Calu3 (cell line): Measurements from ENCODE around the gene TXN. TPM values are rescaled to one million over a fixed set of nuclear protein-coding genes. Genes with fewer than 3 reads are reported as not detected.
A peak's percentile ranks its signal among the peaks of the same experiment; 100 is the strongest.

Experiments
- Bru-seq: library from RNA; stranded (reverse); fragments of 400-500 nt; gene quantifications from one replicate; lab custom pipeline; 2021; lab: Mats Ljungman, UMichigan
- BruChase-seq, 2 experiments: library from RNA; stranded (reverse); fragments of 400-500 nt; gene quantifications; one replicate each; lab custom pipeline; 2021; lab: Mats Ljungman, UMichigan
- BruUV-seq: library from RNA; stranded (reverse); fragments of 400-500 nt; replicated peaks from 2 replicates; lab custom pipeline; 2021; lab: Mats Ljungman, UMichigan
- CTCF ChIA-PET: fragments of 300-600 bp; sonication (Branson Sonifier 250); formaldehyde crosslinking; loops from one replicate; lab custom pipeline; 2022; ENCODE audit warnings: antibody characterized with exemption; lab: Charles Lee
- DNase-seq: peaks from one replicate; pipeline ENCODE4 v3.0.0; 2022
- H3K27ac Mint-ChIP-seq: one replicate; pipeline ENCODE4 v1.8.0; 2022; ENCODE audit warnings: mixed read lengths; ENCODE audit not compliant: unreplicated experiment
- H3K27me3 Mint-ChIP-seq: one replicate; pipeline ENCODE4 v1.8.0; 2022; ENCODE audit warnings: mixed read lengths; ENCODE audit not compliant: unreplicated experiment
- H3K36me3 Mint-ChIP-seq: one replicate; pipeline ENCODE4 v1.8.0; 2022; ENCODE audit warnings: mild to moderate bottlenecking, moderate library complexity, mixed read lengths; ENCODE audit not compliant: insufficient read depth, unreplicated experiment
- H3K4me1 Mint-ChIP-seq: one replicate; pipeline ENCODE4 v1.8.0; 2022; ENCODE audit warnings: mild to moderate bottlenecking, low read depth, mixed read lengths; ENCODE audit not compliant: unreplicated experiment
- H3K4me3 Mint-ChIP-seq: one replicate; pipeline ENCODE4 v1.8.0; 2022; ENCODE audit warnings: mild to moderate bottlenecking, low read depth, moderate library complexity, mixed read lengths; ENCODE audit not compliant: unreplicated experiment
- H3K9me3 Mint-ChIP-seq: one replicate; pipeline ENCODE4 v1.8.0; 2022; ENCODE audit warnings: low read depth, mixed read lengths; ENCODE audit not compliant: unreplicated experiment
- CTCF ChIP-seq: fragments of 200-600 bp; IDR thresholded peaks from one replicate; pipeline ENCODE4 v1.8.0; 2022; ENCODE audit warnings: antibody characterized with exemption; ENCODE audit not compliant: unreplicated experiment
- intact Hi-C: fragments of 100-400 bp; cut with micrococcal nuclease; formaldehyde crosslinking; loops from one replicate; pipeline ENCODE4 v1.10.0; 2022; ENCODE audit not compliant: unreplicated experiment
- long read RNA-seq: library from polyadenylated mRNA; stranded (forward); transcript quantifications from one replicate; pipeline ENCODE4 v2.0.0, GENCODE V29; 2022
- total RNA-seq: library from RNA; stranded (reverse); gene quantifications from 2 replicates; pipeline ENCODE4 v1.2.3, GENCODE V29; 2022

The TXN gene
- total RNA-seq (278 and 286 TPM in 2 replicates), Bru-seq, nascent RNA (percentile 95 among the genes with signal in this experiment), BruChase-seq, experiment 1, labeled RNA remaining after a 6-hour chase (percentile 90 among the genes with signal in this experiment), BruChase-seq, experiment 2, labeled RNA remaining after a 2-hour chase (percentile 79 among the genes with signal in this experiment)
- long read RNA-seq, transcript TXN-202 (5 exons, 869 nt): major isoform, 593 of 651 reads
- long read RNA-seq, partial matches to known transcripts: 49 of 651 reads
- long read RNA-seq, other reads (novel, unspliced or antisense): 5 of 651 reads

GRCh38 chr9:110256380-110257096 lies at the start of gene TXN:
TSS of gene TXN (minus strand) at chr9:110256507. CDS start at chr9:110256435, 72 bp downstream.
- Mint-ChIP-seq H3K27ac (peak within 1 kb of the TSS; percentile 99), H3K27me3 (no peaks in the 10 kb centered on the region), H3K4me3 (peak within 1 kb of the TSS; percentile 96), H3K4me1 (peaks cover 47% of the 10 kb centered on the region), H3K36me3 (peaks cover 32% of the 10 kb centered on the region), H3K9me3 (no peaks in the 10 kb centered on the region)
- no TSS peak for BruUV-seq
- intact Hi-C loops: loop anchor here (10.0 kb wide), 1 partner anchor 168 kb away; no protein-coding TSS in a partner anchor
- TF ChIP-seq CTCF: no peak
- DNase-seq: peak; percentile 89
- CTCF ChIA-PET: interaction anchor here (0.6 to 1.1 kb wide), 4 partner anchors 27 to 272 kb away, joined by 3 to 5 read pairs (median 4); no protein-coding TSS in a partner anchor

GRCh38 chr9:110303133-110303532 lies 46.8 kb upstream of the TXN start:
- Mint-ChIP-seq H3K9me3 (no peaks in the 10 kb centered on the region), H3K36me3 (no peaks in the 10 kb centered on the region), H3K27ac (no peak overlapping the region), H3K4me1 (no peaks in the 10 kb centered on the region), H3K4me3 (no peak overlapping the region), H3K27me3 (no peaks in the 10 kb centered on the region)
- no peak for DNase-seq
- no TSS peak for BruUV-seq
- intact Hi-C loops: no loop called here
- CTCF ChIA-PET: no interaction called here
- no peak for TF ChIP-seq CTCF

GRCh38 chr9:110298043-110298605 lies 41.8 kb upstream of the TXN start:
- no peaks in the 10 kb centered on the region for H3K27me3 Mint-ChIP-seq
- TF ChIP-seq CTCF: no peak
- H3K36me3 Mint-ChIP-seq: no peaks in the 10 kb centered on the region
- no peaks in the 10 kb centered on the region for H3K9me3 Mint-ChIP-seq
- DNase-seq: no peak
- CTCF ChIA-PET: no interaction called here
- BruUV-seq: no TSS peak
- no peak overlapping the region for H3K4me3 Mint-ChIP-seq
- H3K27ac Mint-ChIP-seq: no peak overlapping the region
- no peaks in the 10 kb centered on the region for H3K4me1 Mint-ChIP-seq
- intact Hi-C loops: no loop called here

- H3K27ac Mint-ChIP-seq: no peak overlapping the region
- H3K36me3 Mint-ChIP-seq: no peaks in the 10 kb centered on the region
- no peak for DNase-seq
- H3K4me3 Mint-ChIP-seq: no peak overlapping the region
- H3K27me3 Mint-ChIP-seq: no peaks in the 10 kb centered on the region
- no peaks in the 10 kb centered on the region for H3K9me3 Mint-ChIP-seq
- no peaks in the 10 kb centered on the region for H3K4me1 Mint-ChIP-seq
- CTCF ChIA-PET: interaction anchor here (0.6 kb wide), 1 partner anchor 70 kb away, joined by 5 read pairs; no protein-coding TSS in a partner anchor
- intact Hi-C loops: no loop called here
- TF ChIP-seq CTCF: no peak
- no TSS peak for BruUV-seq
Observed at GRCh38 chr9:110293248-110293647, 36.9 kb upstream of the TXN start.
